ENCODE data around the gene CTF1. TPM values are rescaled to one million over a fixed set of nuclear protein-coding genes. Genes with fewer than 3 reads are reported as not detected.
"Not testable (repeated sequence)": the region's sequence is repeated elsewhere in the genome, so short reads cannot be mapped to it uniquely, and the experiment has no call there.

The CTF1 gene
- total and polyA plus RNA-seq, 12 donors: 2.1 to 13.9 (median 5.8) TPM

DNA sequence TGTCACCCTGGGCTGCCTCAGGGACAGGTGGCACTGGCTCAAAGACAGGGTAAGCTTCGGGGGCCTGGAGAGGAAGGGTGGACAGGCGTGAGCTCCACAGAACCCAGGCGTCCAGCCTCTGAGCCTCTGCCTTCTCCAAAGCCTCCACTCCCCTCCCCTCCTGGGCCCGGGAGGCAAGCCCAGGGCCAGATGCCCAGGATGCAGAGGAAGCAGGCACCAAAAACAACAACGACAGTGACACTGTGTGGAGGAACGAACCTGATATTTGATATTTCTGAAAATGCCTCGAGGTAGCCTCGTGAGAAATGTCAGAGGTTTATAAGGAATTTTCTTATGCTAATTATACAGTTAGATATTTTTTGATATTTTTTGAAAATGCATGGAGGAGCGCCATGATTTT is 8.5 kb upstream of the CTF1 start:
- intact Hi-C loops (cut with DNase I): no loop called here
- Histone ChIP-seq H3K27ac (no peak overlapping the region), H3K27me3 (no peaks in the 10 kb centered on the region), H3K36me3 (replicated peaks in 1 of 2) (peaks cover 0 to 45% of the 10 kb centered on the region in 2 donors), H3K9me3 (replicated peaks in 1 of 3) (no peaks in the 10 kb centered on the region), H3K4me3 (no peak overlapping the region), H3K4me1 (replicated peaks in 1 of 2) (peaks cover 3 to 15% of the 10 kb centered on the region in 2 donors)
- TF ChIP-seq, protein P1, sequence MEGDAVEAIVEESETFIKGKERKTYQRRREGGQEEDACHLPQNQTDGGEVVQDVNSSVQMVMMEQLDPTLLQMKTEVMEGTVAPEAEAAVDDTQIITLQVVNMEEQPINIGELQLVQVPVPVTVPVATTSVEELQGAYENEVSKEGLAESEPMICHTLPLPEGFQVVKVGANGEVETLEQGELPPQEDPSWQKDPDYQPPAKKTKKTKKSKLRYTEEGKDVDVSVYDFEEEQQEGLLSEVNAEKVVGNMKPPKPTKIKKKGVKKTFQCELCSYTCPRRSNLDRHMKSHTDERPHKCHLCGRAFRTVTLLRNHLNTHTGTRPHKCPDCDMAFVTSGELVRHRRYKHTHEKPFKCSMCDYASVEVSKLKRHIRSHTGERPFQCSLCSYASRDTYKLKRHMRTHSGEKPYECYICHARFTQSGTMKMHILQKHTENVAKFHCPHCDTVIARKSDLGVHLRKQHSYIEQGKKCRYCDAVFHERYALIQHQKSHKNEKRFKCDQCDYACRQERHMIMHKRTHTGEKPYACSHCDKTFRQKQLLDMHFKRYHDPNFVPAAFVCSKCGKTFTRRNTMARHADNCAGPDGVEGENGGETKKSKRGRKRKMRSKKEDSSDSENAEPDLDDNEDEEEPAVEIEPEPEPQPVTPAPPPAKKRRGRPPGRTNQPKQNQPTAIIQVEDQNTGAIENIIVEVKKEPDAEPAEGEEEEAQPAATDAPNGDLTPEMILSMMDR (IDR thresholded peaks at IDR 0.05): no peak
- TF ChIP-seq POLR2A (IDR thresholded peaks at IDR 0.05): no peak
- 84 to 90% (median 88%) methylated on average over 9 of the region's 9 CpGs for WGBS, 4 donors
- DNase-seq: no peak

DNA sequence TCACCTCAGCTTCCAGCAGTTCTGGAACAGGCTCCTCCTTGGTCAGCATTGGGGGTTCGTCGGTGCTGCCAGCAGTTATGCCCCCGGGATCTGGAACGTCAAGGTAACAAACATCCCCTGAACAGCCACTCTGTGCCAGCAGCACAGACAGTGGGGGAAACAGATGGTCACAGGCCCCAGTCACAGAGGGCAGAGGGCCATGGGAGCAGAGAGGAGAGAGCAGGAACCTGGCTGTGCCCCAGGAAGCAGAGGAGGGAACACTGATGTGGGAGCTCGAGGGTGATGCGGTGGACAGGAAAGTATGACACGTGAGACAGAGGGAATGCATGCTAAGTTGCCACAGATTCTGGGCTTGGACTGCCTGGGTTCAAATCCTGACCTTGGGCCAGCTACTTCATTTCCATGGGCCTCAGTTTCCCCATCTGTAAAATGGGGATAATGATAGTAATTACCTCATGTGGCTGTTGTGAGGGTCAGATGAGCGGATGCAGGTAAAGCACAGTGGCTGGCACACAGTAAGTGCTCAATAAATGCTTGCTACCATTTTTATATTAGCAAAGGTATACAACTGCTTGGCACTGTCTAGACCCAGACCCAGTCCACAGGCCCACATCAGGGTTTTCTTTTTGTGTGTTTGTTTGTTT is 7.4 kb upstream of the CTF1 start:
- H3K27me3 ChIP-seq: no peaks in the 10 kb centered on the region
- TF ChIP-seq POLR2A (IDR thresholded peaks at IDR 0.05): no peak
- TF ChIP-seq, protein P1 (IDR thresholded peaks at IDR 0.05): no peak
- intact Hi-C loops (cut with DNase I): no loop called here
- peaks cover 0 to 45% of the 10 kb centered on the region in 2 donors for H3K36me3 ChIP-seq (replicated peaks in 1 of 2)
- no peak overlapping the region for H3K4me3 ChIP-seq
- H3K9me3 ChIP-seq (replicated peaks in 1 of 3): no peaks in the 10 kb centered on the region
- H3K27ac ChIP-seq: peak overlapping the region in 2 of 5 donors; percentile 12 to 40
- no peak for DNase-seq
- 84 to 91% (median 87%) methylated on average over 5 to 8 of the region's 8 CpGs for WGBS, 4 donors
- H3K4me1 ChIP-seq (replicated peaks in 1 of 2): peaks cover 9 to 22% of the 10 kb centered on the region in 2 donors

DNA sequence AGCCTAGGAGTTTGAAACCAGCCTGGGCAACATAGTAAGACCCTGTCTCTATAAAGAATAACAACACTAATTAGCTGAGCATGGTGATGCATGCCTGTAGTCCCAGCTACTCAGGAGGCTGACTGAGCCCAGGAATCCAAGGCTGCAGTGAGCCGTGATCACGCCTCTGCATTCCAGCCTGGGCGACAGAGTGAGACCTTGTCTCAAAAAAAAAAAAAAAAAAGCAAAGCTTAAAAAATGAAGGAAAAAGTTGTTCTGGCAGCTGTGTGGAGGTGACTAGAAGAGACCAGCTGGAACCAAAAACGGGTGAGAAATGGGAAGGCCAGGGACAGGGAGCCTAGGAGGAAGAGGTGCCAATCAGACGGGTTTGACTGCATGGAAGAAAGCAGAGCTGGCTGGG is 6.7 kb upstream of the CTF1 start:
- no peak for TF ChIP-seq POLR2A (IDR thresholded peaks at IDR 0.05)
- TF ChIP-seq, protein P1 (IDR thresholded peaks at IDR 0.05): no peak
- WGBS, 4 donors: 44 to 67% (median 48%) methylated on average over 5 of the region's 5 CpGs
- intact Hi-C loops (cut with DNase I): no loop called here
- H3K27ac ChIP-seq: peak overlapping the region in 3 of 5 donors; percentile 25 to 54 (median 51)
- H3K4me1 ChIP-seq (replicated peaks in 1 of 2): peaks cover 9 to 27% of the 10 kb centered on the region in 2 donors
- H3K36me3 ChIP-seq (replicated peaks in 1 of 2): peaks cover 0 to 45% of the 10 kb centered on the region in 2 donors
- DNase-seq: peak; percentile 31 to 79 (median 74)
- no peak overlapping the region for H3K4me3 ChIP-seq
- H3K27me3 ChIP-seq: no peaks in the 10 kb centered on the region
- no peaks in the 10 kb centered on the region for H3K9me3 ChIP-seq (replicated peaks in 1 of 3)

DNA sequence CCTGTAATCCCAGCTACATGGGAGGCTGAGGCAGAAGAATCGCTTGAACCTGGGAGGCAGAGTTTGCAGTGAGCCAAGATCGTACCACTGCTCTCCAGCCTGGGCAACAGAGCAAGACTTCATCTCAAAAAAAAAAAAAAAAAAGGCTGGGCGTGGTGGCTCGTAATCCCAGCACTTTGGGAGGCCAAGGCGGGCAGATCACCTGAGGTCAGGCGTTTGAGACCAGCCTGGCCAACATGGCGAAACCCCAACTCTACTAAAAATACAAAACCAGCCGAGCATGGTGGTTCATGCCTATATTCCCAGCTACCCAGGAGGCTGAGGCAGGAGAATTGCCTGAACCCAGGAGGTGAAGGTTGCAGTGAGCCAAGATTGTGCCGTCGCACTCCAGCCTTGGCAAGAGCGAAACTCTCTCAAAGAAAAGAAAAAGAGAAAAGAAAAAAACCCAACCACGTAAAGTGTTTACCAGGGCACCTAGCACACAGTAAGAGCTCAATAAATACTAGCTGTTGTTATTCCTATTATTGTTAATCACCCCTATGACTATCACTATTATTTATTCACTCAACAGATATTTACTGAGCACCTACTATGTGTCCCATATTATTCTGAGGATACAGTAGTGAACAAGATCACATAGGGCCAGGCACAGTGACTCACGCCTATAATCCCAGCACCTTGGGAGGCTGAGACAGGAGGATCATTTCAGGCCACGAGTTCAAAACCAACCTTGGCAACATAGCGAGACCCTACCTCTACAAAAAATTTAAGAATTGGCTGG is 5.2 kb upstream of the CTF1 start:
- H3K27me3 ChIP-seq; H3K27ac ChIP-seq; H3K4me3 ChIP-seq; DNase-seq; intact Hi-C loops (cut with DNase I); H3K9me3 ChIP-seq (replicated peaks in 1 of 3): not testable (repeated sequence)
- peaks cover 0 to 35% of the 10 kb centered on the region in 2 donors for H3K36me3 ChIP-seq (replicated peaks in 1 of 2)
- H3K4me1 ChIP-seq (replicated peaks in 1 of 2): peaks cover 9 to 42% of the 10 kb centered on the region in 2 donors
- 89 to 93% (median 90%) methylated on average over 15 of the region's 15 CpGs for WGBS, 4 donors

All from adrenal gland (tissue), 12 donors.